Measurements from ENCODE around the gene ZNF580. TPM values are rescaled to one million over a fixed set of nuclear protein-coding genes. Genes with fewer than 3 reads are reported as not detected.

Gene ZNF580
- total RNA-seq, 1 donor from 2014 or later: 7.5 TPM

DNA sequence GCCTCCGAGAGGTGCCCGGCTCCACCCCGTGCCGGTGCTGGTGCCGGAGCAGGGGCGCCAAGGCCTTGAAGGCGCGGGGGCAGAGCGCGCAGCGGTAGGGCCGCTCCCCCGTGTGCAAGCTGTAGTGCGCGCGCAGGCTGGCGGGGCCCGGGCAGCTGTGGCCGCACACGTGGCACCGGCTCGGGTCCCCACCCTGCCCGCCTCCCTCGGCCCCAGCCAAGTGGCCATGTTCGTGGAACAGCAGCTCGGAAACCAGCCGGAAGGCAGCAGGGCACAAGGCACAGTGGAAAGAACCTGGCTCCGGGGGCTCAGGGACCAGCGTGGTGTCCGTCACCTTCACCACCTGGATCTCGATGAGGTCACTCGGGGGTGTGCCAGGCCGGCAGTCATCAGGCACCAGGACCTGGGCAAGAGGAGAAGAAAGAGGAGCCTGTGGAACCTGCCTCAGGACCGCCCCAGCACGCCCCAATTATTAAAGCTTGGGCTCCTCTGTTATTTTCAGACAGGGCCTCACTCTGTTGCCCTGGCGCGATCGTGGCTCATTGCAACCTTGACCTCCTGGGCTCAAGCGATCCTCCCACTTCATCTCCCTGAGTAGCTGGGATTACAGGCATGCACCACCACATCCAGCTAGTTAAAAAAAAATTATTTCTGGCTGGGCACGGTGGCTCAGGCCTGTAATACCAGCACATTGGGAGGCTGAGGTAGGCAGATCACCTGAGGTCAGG is 18.4 kb upstream of the ZNF580 start:
- ATAC-seq (no peak), DNase-seq (ENCODE audit: low spot score) (no peak)

DNA sequence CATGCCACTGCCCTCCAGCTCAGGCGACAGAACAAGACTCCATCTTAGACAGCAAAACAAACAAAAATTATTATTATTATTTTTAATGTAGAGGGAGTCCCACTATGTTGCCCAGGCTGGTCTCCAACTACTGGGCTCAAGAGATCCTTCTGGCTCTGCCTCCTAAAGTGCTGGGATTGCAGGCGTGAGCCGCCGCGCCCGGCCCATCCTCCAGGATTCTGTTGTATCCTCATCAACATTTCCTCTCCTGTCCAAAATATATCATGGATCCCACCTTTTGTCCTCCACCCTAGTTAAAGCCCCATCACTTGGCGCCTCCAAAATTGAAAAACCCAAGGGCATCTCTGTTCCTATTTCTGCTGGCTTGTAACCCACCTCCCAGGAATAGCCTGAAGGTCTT is 17.7 kb upstream of the ZNF580 start:
- DNase-seq (ENCODE audit: low spot score): no peak

GRCh38 chr19:55623561-55623960 is 17.2 kb upstream of the ZNF580 start:
- ATAC-seq: no peak
- DNase-seq (ENCODE audit: low spot score): no peak

More for the DNA sequence above, 17.7 kb upstream of the ZNF580 start:
- ATAC-seq: no peak

GRCh38 chr19:55624109-55625003 is 16.4 kb upstream of the ZNF580 start, which contains the start of gene ZNF784:
Gene ZNF784 (minus strand): TSS chr19:55624566. CDS start chr19:55624561, 5 bp downstream.
- ATAC-seq (peak; percentile 93), DNase-seq (ENCODE audit: low spot score) (peak; percentile 92)

DNA sequence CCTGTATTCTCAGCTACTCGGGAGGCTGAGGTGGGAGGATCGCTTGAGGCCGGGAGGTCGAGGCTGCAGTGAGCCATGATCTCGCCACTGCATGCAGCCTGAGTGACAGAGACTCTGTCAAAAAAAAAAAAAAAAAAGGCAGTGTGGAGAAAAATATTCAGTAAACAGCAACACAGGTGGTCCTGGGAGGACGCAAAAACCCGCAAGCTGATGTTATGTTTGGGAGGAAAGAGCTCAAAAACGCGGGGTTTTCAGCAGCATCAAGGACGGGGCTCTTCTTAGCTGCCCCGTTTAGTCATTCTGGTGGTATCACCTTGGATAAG is 15.8 kb upstream of the ZNF580 start:
- DNase-seq (ENCODE audit: low spot score): no peak
- no peak for ATAC-seq

- DNase-seq (ENCODE audit: low spot score): no peak
- no peak for ATAC-seq
Measured at GRCh38 chr19:55626350-55626749, 14.5 kb upstream of the ZNF580 start.

DNA sequence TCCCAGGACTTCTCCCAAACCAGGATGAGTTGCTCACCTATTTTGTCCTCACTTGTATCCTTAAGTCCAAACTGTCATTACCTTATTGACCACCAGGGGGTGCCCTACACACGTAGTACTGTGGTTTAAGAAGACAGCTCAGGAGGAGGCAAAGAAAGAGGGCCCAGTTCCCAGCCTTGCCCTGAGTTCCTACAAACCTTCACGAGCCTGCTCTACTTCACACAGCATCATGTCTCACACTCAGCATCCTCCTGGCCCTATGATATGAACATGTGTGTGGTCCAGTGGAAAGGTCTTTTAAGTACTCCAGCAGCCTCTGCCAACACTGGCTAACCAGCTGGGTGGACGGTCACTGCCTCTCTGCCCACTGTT is 8.4 kb upstream of the ZNF580 start:
- ATAC-seq (peak; percentile 80), DNase-seq (ENCODE audit: low spot score) (peak; percentile 81)

DNA sequence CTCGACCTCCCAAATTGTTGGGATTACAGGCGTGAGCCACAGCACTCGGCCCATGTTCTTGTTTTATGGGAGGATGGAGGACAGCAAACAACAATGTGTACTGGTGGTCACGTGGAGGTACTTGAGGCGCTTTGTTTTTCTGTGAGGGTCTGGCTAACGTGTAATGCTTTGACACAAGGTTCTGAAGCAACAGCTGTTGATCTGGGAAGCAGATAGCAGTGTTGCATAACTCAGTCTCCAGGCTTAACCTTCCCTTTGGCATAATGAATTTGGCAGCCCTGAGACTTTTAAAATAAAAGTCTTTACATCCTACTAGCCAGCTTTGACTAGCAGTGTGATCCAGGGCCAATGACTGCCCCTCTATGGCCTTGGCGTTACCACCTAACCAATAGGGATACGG is 6.9 kb upstream of the ZNF580 start:
- no peak for DNase-seq (ENCODE audit: low spot score)
- no peak for ATAC-seq

DNA sequence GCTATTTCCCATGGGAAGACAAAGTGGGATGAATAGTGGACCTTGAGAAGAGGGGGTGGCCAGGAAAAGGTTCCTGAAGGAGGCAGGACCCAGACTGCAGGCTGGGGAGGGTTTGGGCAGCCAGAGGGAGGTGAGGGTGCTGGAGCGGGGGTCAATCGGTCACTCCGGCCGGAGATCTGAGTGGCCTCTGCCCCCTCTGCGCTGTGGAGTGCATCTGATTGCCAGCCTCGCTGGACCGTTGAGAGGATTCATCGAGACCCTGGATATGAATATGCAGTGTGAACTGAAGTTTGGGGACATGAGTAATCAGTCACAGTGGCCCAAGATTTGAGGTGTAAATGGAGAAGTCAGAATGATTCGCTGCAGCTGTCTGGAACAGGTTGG is 5.5 kb upstream of the ZNF580 start:
- ATAC-seq (no peak), DNase-seq (ENCODE audit: low spot score) (peak; percentile 46)

- no peak for ATAC-seq
- no peak for DNase-seq (ENCODE audit: low spot score)
Measured at GRCh38 chr19:55635856-55636440, 4.9 kb upstream of the ZNF580 start.

DNA sequence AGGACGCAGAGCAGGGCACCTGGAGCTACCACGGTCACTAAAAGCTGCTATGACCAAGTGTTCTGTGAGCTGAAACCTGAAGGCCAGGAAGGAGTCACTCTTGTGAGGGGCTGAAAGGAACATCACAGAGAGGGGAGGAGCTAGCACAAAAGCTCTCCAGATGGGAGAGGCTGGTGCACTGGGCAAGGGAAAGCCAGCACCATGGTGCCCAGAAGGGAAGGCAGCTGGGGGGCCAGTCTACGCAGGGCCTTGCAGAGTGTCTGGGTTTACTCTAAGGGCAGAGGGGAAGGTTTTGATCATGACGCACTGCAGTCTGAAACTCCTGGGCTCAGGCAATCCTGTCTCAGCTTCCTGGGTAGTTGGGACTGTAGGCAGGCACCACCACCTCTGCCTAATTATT is 4.1 kb upstream of the ZNF580 start:
- ATAC-seq: no peak
- no peak for DNase-seq (ENCODE audit: low spot score)

GRCh38 chr19:55637534-55637933 is 3.3 kb upstream of the ZNF580 start:
- DNase-seq (ENCODE audit: low spot score): no peak

GRCh38 chr19:55638864-55639359 is 1.9 kb upstream of the ZNF580 start:
- no peak for DNase-seq (ENCODE audit: low spot score)
- ATAC-seq: no peak

More at GRCh38 chr19:55637534-55637933, 3.3 kb upstream of the ZNF580 start:
- ATAC-seq: no peak

DNA sequence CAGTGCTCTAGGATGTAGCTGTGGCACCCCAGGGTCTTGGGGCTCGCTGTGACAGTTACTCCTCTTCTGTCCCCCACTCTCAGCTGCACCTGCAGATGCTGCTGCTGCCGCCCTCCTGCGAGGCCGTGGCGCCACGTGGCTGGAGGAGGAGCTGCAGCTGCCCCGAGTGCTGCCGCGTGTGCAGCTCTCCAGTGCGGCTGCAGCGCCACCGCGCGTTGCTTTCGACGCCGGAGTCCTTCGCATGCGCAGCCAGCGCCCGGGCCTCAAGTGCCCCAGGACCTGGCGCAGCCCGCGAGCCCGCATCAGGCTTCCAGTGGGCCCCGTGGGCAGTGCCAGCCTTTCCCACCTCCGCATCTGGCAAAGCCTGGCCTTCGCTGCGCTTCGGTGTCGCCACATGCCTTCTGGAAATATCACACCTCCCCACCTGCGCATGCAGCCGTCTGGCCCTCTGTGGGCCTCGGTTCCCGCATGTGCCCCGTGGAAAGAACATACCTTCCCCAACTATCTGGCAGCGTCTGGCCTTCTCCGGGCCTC is 692 bp upstream of the ZNF580 start:
- peak; percentile 60 for ATAC-seq
- DNase-seq (ENCODE audit: low spot score): peak; percentile 81

DNA sequence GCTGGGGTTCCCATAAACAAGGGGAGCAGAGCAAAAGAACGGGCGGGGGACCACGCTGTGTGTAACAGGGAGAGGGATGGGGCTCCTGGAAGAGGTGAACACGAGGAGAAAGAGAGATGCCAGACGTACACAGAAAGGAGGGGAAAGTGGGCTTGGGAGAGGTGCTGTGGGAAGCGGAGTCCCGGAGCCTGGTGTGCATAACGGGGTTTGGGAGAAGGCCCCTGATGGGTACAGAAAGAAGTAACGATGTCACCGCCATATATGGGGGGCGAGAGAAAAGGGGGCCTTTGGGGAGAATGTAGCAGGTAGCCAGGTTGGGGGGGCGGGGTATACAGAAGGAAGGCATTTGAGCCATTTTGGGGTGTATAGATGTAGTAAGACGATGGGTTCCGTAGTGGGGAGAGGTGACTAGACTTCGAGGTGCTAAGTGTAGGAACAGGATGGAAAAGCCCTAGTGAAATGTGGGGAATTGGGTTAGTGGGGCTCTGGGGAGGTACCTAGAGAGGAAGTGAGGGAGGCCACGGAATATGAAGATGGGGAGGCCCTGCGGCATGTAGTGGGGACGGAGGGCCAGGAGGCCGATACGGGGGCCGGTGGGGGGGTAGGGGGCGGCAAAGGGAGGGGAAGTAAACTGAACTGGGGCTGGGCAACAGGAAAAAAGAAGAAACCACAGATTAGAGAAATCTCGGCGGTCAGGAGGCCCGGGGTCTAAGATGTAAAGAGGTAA is 787 bp downstream of the ZNF580 start:
- ATAC-seq: no peak
- DNase-seq (ENCODE audit: low spot score): no peak

- DNase-seq (ENCODE audit: low spot score): no peak
- peak; percentile 3 for ATAC-seq
Measured at GRCh38 chr19:55642153-55643002, 1.6 kb downstream of the ZNF580 start.

GRCh38 chr19:55643003-55643886 is 2.4 kb downstream of the ZNF580 start, which contains the start of gene ZNF581:
Gene ZNF581 (plus strand): TSS chr19:55643649. CDS start chr19:55644572, 923 bp downstream.
- DNase-seq (ENCODE audit: low spot score) (peak; percentile 78), ATAC-seq (peak; percentile 56)

DNA sequence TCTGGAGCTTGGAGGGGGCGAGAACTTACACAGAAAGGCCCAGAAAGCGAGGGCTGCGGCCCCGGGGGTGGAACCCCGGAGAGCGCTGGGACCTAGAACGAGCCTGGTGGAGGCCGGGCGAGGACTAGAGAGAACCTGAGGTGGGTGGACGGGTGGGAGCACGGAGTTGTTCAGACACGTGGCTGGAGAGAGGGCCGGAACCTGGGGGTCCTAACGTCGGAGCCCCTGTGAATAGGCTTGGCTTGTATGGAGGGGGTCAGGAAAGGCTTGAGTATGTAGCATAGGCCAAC is 3.0 kb downstream of the ZNF580 start:
- DNase-seq (ENCODE audit: low spot score): no peak
- no peak for ATAC-seq

All from left lobe of liver (tissue), 2 donors.